Measurements from ENCODE around the gene ELL2.
"Not testable (repeated sequence)": the region's sequence is repeated elsewhere in the genome, so short reads cannot be mapped to it uniquely, and the experiment has no call there.

The ELL2 gene

DNA sequence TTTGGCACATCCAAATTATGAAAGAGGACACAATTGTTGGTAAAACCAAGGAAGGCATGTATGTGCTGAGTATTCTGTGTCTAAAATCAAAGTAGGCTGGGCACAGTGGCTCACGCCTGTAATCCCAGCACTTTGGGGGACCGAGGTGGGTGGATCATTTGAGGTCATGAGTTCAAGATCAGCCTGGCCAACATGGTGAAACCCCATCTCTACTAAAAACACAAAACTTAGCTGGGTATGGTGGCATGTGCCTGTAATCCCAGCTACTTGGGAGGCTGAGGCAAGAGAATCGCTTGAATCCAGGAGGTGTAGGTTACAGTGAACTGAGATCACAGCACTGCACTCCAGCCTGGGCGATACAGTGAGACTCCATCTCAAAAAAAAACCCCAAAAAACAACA is 124.7 kb downstream of the ELL2 start:
- not testable (repeated sequence) for DNase-seq

- no peak for DNase-seq
These were observed 125.1 kb downstream of the ELL2 start for GRCh38 chr5:95836544-95836943.

- peak; percentile 22 to 38 for DNase-seq
These were observed 125.8 kb downstream of the ELL2 start for GRCh38 chr5:95835682-95836385.

Data from CD4-positive, alpha-beta T cell treated with Interleukin-1 beta for 1 hour (primary cell).